SU-DHL-6 (cell line): Measurements from ENCODE around the gene PDE4D.

Source experiments
- H2AFZ ChIP-seq: fragments of 200-600 bp; sonication (generic); 2 replicates; pipeline ENCODE4 v1.6.1; 2014; ENCODE audit warnings: low read depth, mild to moderate bottlenecking, moderate library complexity, mixed read lengths, antibody characterized with exemption, low read length; ENCODE audit not compliant: severe bottlenecking
- H3F3A ChIP-seq: fragments of 200-600 bp; shearing (Covaris generic); 2 replicates; pipeline ENCODE4 v1.6.0; 2016; ENCODE audit warnings: antibody characterized with exemption, mild to moderate bottlenecking; ENCODE audit not compliant: insufficient read depth
- H3K27ac ChIP-seq: fragments of 200-600 bp; sonication (generic); 2 replicates; pipeline ENCODE4 v1.5.1; 2016; ENCODE audit warnings: low read depth, mild to moderate bottlenecking, low read length, moderate library complexity, mixed read lengths
- H3K27me3 ChIP-seq: fragments of 200-600 bp; sonication (generic), shearing (Covaris generic); 2 replicates; pipeline ENCODE4 v1.6.0; 2014; ENCODE audit warnings: mild to moderate bottlenecking, low read length
- H3K36me3 ChIP-seq: fragments of 200-600 bp; sonication (generic); 2 replicates; pipeline ENCODE4 v1.6.1; 2014; ENCODE audit warnings: mild to moderate bottlenecking, low read length, mixed read lengths
- H3K4me2 ChIP-seq: fragments of 300-600, 200-600 bp; shearing (Covaris generic), sonication (generic); 2 replicates; pipeline ENCODE4 v1.6.0; 2014; ENCODE audit warnings: low read length, low read depth, mild to moderate bottlenecking; ENCODE audit not compliant: poor library complexity, severe bottlenecking
- H3K4me3 ChIP-seq: fragments of 200-600 bp; sonication (generic); 2 replicates; pipeline ENCODE4 v1.5.1; 2014; ENCODE audit warnings: antibody characterized with exemption, low read length, mild to moderate bottlenecking, mixed read lengths; ENCODE audit not compliant: insufficient read depth, poor library complexity, severe bottlenecking
- H3K79me2 ChIP-seq: fragments of 200-600 bp; sonication (generic); 2 replicates; pipeline ENCODE4 v1.6.1; 2014; ENCODE audit warnings: mild to moderate bottlenecking, low read length, moderate library complexity; ENCODE audit not compliant: insufficient read depth
- H3K9ac ChIP-seq: fragments of 200-600 bp; sonication (generic); 2 replicates; pipeline ENCODE4 v1.7.0; 2014; ENCODE audit warnings: mild to moderate bottlenecking, low read length
- H3K9me2 ChIP-seq: fragments of 200-600 bp; sonication (generic); replicated peaks from 2 replicates; pipeline ENCODE4 v1.6.1; 2014; ENCODE audit warnings: low read length; ENCODE audit not compliant: insufficient read depth
- H3K9me3 ChIP-seq: fragments of 200-600 bp; sonication (generic); 2 replicates; pipeline ENCODE4 v1.6.1; 2014; ENCODE audit warnings: low read length, mixed read lengths; ENCODE audit not compliant: insufficient read depth
- H4K20me1 ChIP-seq: fragments of 200-600 bp; sonication (generic); 2 replicates; pipeline ENCODE4 v1.6.1; 2014; ENCODE audit warnings: low read depth, mild to moderate bottlenecking, antibody characterized with exemption, low read length, moderate library complexity, mixed read lengths
- CTCF ChIP-seq: fragments of 200-600 bp; sonication (generic); IDR thresholded peaks from one replicate; pipeline ENCODE4 v1.5.1; 2017; ENCODE audit warnings: antibody characterized with exemption, mild to moderate bottlenecking, low read length, moderate library complexity; ENCODE audit not compliant: insufficient read depth, poor library complexity, severe bottlenecking
- EZH2phosphoT487 ChIP-seq: fragments of 200-600 bp; sonication (generic), shearing (Covaris generic); conservative IDR thresholded peaks from 2 replicates; pipeline ENCODE4 v1.6.1; 2018; ENCODE audit warnings: mild to moderate bottlenecking, antibody characterized with exemption, low read length, moderate library complexity, mixed read lengths

The PDE4D gene

GRCh38 chr5:59767211-59767605, 126.3 kb downstream of the PDE4D start:
- Histone ChIP-seq H3K27ac (no peak overlapping the region), H3K9me3 (no peaks in the 10 kb centered on the region), H3F3A (no peaks in the 10 kb centered on the region), H2AFZ (no peak overlapping the region), H3K9ac (no peak overlapping the region), H3K4me2 (peak overlapping the region; percentile 54), H3K4me3 (peak overlapping the region; percentile 48), H3K36me3 (no peaks in the 10 kb centered on the region), H3K9me2 (no peaks in the 10 kb centered on the region), H3K79me2 (no peaks in the 10 kb centered on the region), H4K20me1 (no peaks in the 10 kb centered on the region), H3K27me3 (no peaks in the 10 kb centered on the region)
- TF ChIP-seq CTCF (no peak), EZH2phosphoT487 (no peak)

GRCh38 chr5:59766427-59767210, 126.9 kb downstream of the PDE4D start:
- Histone ChIP-seq H3K9me2 (no peaks in the 10 kb centered on the region), H4K20me1 (no peaks in the 10 kb centered on the region), H3K36me3 (no peaks in the 10 kb centered on the region), H3K4me2 (peak overlapping the region; percentile 54), H3K9me3 (no peaks in the 10 kb centered on the region), H2AFZ (no peak overlapping the region), H3F3A (no peaks in the 10 kb centered on the region), H3K79me2 (no peaks in the 10 kb centered on the region), H3K27me3 (no peaks in the 10 kb centered on the region), H3K9ac (no peak overlapping the region), H3K27ac (no peak overlapping the region), H3K4me3 (no peak overlapping the region)
- TF ChIP-seq CTCF (no peak), EZH2phosphoT487 (no peak)

DNA sequence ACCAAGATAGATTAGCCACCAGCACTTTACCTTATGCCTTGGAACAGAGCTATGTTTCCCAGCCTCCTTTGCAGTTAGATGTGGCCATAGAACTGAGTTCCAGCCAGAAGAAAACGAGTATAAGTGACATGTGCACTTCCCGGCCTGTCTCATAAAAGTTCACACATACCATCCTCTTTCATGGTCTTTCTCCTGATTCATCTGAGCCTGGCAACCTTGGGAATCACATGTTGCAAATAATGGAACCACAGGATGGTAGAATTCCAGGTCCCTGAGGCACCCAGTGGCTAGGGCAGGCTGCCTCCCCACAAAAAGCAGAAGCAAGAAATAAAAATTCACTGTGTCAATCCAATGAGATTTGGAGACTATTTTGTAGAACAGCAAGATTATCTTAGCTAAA, 128.1 kb downstream of the PDE4D start:
- Histone ChIP-seq H2AFZ (no peak overlapping the region), H3K79me2 (no peaks in the 10 kb centered on the region), H3K27me3 (no peaks in the 10 kb centered on the region), H3K36me3 (no peaks in the 10 kb centered on the region), H3K9me2 (no peaks in the 10 kb centered on the region), H3K27ac (no peak overlapping the region), H3K9me3 (no peaks in the 10 kb centered on the region), H4K20me1 (no peaks in the 10 kb centered on the region), H3K9ac (no peak overlapping the region), H3K4me3 (no peak overlapping the region), H3F3A (no peaks in the 10 kb centered on the region), H3K4me2 (peak overlapping the region; percentile 54)
- TF ChIP-seq EZH2phosphoT487 (no peak), CTCF (no peak)
